ENCODE data around the gene NTRK1. TPM values are rescaled to one million over a fixed set of nuclear protein-coding genes. Genes with fewer than 3 reads are reported as not detected.

NTRK1 gene
- total RNA-seq, 1 experiment from 2014 or later, result 0.33 TPM

GRCh38 chr1:156887734-156888133, 27.1 kb downstream of the NTRK1 start:
- DNase-seq (ENCODE audit: unreplicated experiment), result no peak
- BruUV-seq (replicated peaks), result no TSS peak
- Mint-ChIP-seq H3K36me3 (ENCODE audit: insufficient read depth, unreplicated experiment) (no peaks in the 10 kb centered on the region), H3K27ac (ENCODE audit: low read depth, unreplicated experiment) (no peak overlapping the region), H3K4me1 (ENCODE audit: insufficient read depth, unreplicated experiment) (no peaks in the 10 kb centered on the region), H3K4me3 (ENCODE audit: unreplicated experiment) (no peak overlapping the region), H3K27me3 (ENCODE audit: insufficient read depth, unreplicated experiment) (peaks cover 44% of the 10 kb centered on the region), H3K9me3 (ENCODE audit: unreplicated experiment) (no peaks in the 10 kb centered on the region)
- ChIA-PET POLR2A (no interaction called here), CTCF (interaction anchor here (0.6 to 17.6 kb wide), 10 partner anchors 12 to 197 kb away, joined by 3 to 363 read pairs (median 91); partner anchors contain the start of genes INSRR, ISG20L2, LRRC71 and METTL25B)
- TF ChIP-seq CTCF (IDR thresholded peaks at IDR 0.05; ENCODE audit: unreplicated experiment), result no peak
- intact Hi-C loops (cut with micrococcal nuclease), result no loop called here

- POLR2A ChIA-PET, result interaction anchor here (0.7 to 4.6 kb wide), 11 partner anchors 11 to 163 kb away, joined by 3 to 28 read pairs (median 4); partner anchors contain the start of genes ISG20L2, METTL25B and PRCC
- no peak overlapping the region for H3K27ac Mint-ChIP-seq (ENCODE audit: low read depth, unreplicated experiment)
- H3K9me3 Mint-ChIP-seq (ENCODE audit: unreplicated experiment), result no peaks in the 10 kb centered on the region
- CTCF ChIA-PET, result interaction anchor here (0.5 to 17.6 kb wide), 63 partner anchors 11 to 506 kb away, joined by 3 to 363 read pairs (median 5); partner anchors contain the start of genes INSRR, ISG20L2, LRRC71 and METTL25B
- DNase-seq (ENCODE audit: unreplicated experiment), result peak; percentile 91
- intact Hi-C loops (cut with micrococcal nuclease), result loop anchor here (1.0 kb wide), 6 partner anchors 30 to 263 kb away; partner anchors contain the start of gene NTRK1
- peak; percentile 96 for TF ChIP-seq CTCF (IDR thresholded peaks at IDR 0.05; ENCODE audit: unreplicated experiment)
- no peak overlapping the region for H3K4me3 Mint-ChIP-seq (ENCODE audit: unreplicated experiment)
- H3K4me1 Mint-ChIP-seq (ENCODE audit: insufficient read depth, unreplicated experiment), result peaks cover 2% of the 10 kb centered on the region
- no peaks in the 10 kb centered on the region for H3K36me3 Mint-ChIP-seq (ENCODE audit: insufficient read depth, unreplicated experiment)
- no TSS peak for BruUV-seq (replicated peaks)
- H3K27me3 Mint-ChIP-seq (ENCODE audit: insufficient read depth, unreplicated experiment), result peaks cover 36% of the 10 kb centered on the region
Measured at GRCh38 chr1:156889802-156890580, 29.3 kb downstream of the NTRK1 start.

- peaks cover 26% of the 10 kb centered on the region for H3K4me1 Mint-ChIP-seq (ENCODE audit: insufficient read depth, unreplicated experiment)
- DNase-seq (ENCODE audit: unreplicated experiment), result peak; percentile 88
- H3K9me3 Mint-ChIP-seq (ENCODE audit: unreplicated experiment), result no peaks in the 10 kb centered on the region
- H3K27ac Mint-ChIP-seq (ENCODE audit: low read depth, unreplicated experiment), result no peak overlapping the region
- no peaks in the 10 kb centered on the region for H3K36me3 Mint-ChIP-seq (ENCODE audit: insufficient read depth, unreplicated experiment)
- POLR2A ChIA-PET, result interaction anchor here (0.8 to 4.6 kb wide), 4 partner anchors 25 to 165 kb away, joined by 4 to 28 read pairs (median 6); partner anchors contain the start of genes ISG20L2, METTL25B and PRCC
- TF ChIP-seq CTCF (IDR thresholded peaks at IDR 0.05; ENCODE audit: unreplicated experiment), result peak; percentile 94
- peak overlapping the region; percentile 56 for H3K4me3 Mint-ChIP-seq (ENCODE audit: unreplicated experiment)
- H3K27me3 Mint-ChIP-seq (ENCODE audit: insufficient read depth, unreplicated experiment), result peaks cover 18% of the 10 kb centered on the region
- BruUV-seq (replicated peaks), result no TSS peak
- intact Hi-C loops (cut with micrococcal nuclease), result loop anchor here (1.0 kb wide), 1 partner anchor 35 kb away; no protein-coding TSS in a partner anchor
- CTCF ChIA-PET, result interaction anchor here (0.6 to 17.6 kb wide), 39 partner anchors 8 to 232 kb away, joined by 3 to 363 read pairs (median 6); partner anchors contain the start of genes HDGF, INSRR, ISG20L2 and LRRC71
Measured at GRCh38 chr1:156892190-156893047, 31.8 kb downstream of the NTRK1 start.
